Measurements from ENCODE around the gene SYNGR3. TPM values are rescaled to one million over a fixed set of nuclear protein-coding genes. Genes with fewer than 3 reads are reported as not detected.

The SYNGR3 gene
- total RNA-seq, 1 experiment from 2014 or later, result 11.9 TPM

DNA sequence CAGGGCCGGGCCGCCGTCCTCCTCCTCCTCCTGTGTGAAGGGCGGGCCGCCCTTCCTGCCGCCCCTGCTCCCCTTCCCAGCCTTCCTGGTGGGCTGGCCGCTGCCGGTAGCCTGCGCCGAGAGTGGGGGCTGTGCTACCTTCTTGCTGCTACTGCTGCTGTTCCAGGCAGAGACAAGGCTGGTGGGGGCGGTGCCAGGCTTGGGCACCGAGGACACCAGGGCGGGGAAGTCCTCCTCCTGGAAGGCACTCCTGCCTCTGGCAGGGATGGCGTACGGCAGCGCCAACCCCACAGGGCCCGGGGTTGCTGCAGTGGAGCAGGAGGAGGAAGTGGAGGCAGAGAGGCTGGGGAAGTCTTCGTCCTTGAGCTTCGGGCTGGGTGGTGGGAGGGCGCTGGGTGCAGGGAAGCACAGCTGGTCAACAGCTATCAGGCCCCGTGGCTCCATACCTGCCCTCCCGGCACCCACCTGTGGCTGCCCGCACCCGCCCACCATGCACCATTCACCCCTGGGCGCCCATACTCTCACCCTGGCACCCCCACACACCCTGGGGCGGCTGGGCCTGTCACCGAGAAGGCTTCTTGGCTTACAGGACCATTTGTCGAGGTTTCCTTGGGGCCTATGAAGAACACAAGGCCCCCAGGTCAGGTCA lies 10.2 kb downstream of the SYNGR3 start:
- Histone ChIP-seq H2AFZ (ENCODE audit: low read length) (no peak overlapping the region), H3K27ac (ENCODE audit: insufficient read length, low read depth, low read length) (no peak overlapping the region), H4K8ac (replicated peaks; ENCODE audit: insufficient read length, low read depth, low read length) (no peak overlapping the region), H3K18ac (ENCODE audit: insufficient read length, low read depth, low read length) (no peak overlapping the region), H2BK5ac (ENCODE audit: insufficient read length, low read length) (no peak overlapping the region), H3K79me1 (ENCODE audit: insufficient read depth, low read depth, low read length, poor library complexity, severe bottlenecking) (peaks cover 3% of the 10 kb centered on the region), H3K4me2 (ENCODE audit: insufficient read depth, insufficient read length, low read length) (no peak overlapping the region), H2AK5ac (ENCODE audit: insufficient read length, low read length) (no peak overlapping the region), H3K4me1 (ENCODE audit: insufficient read depth, low read length) (no peaks in the 10 kb centered on the region), H3K4ac (ENCODE audit: low read depth, low read length) (no peak overlapping the region), H3K23me2 (ENCODE audit: insufficient read length, low read depth, low read length, poor library complexity, severe bottlenecking) (no peaks in the 10 kb centered on the region), H3K14ac (ENCODE audit: insufficient read depth, low read length) (no peak overlapping the region), H2BK20ac (ENCODE audit: low read depth, low read length, poor library complexity, severe bottlenecking) (no peak overlapping the region), H2BK15ac (ENCODE audit: low read depth, low read length) (no peak overlapping the region), H3K9me3 (ENCODE audit: control insufficient read depth, low read depth, low read length) (no peaks in the 10 kb centered on the region), H2BK120ac (ENCODE audit: low read depth, low read length, poor library complexity, severe bottlenecking) (no peak overlapping the region), H2BK12ac (ENCODE audit: insufficient read length, low read depth, low read length) (no peak overlapping the region), H3K56ac (ENCODE audit: insufficient read length, low read depth, low read length) (no peak overlapping the region), H4K5ac (ENCODE audit: insufficient read length, low read depth, low read length) (no peak overlapping the region), H3K79me2 (ENCODE audit: insufficient read depth, low read length) (no peaks in the 10 kb centered on the region), H3K9ac (ENCODE audit: extremely low read depth, insufficient read length, low read length) (no peak overlapping the region), H3K27me3 (ENCODE audit: insufficient read depth, low read length) (no peaks in the 10 kb centered on the region), H3K23ac (ENCODE audit: insufficient read length, low read depth, low read length) (no peak overlapping the region), H4K20me1 (ENCODE audit: control insufficient read depth, insufficient read depth, insufficient read length) (no peaks in the 10 kb centered on the region), H3T11ph (ENCODE audit: low read length) (no peak overlapping the region), H4K91ac (ENCODE audit: insufficient read length, low read depth, low read length) (no peak overlapping the region)
- Mint-ChIP-seq H3K36me3 (ENCODE audit: insufficient read depth in 1 of 3, low read depth in 3 of 3) (peaks cover 18 to 48% (median 44%) of the 10 kb centered on the region in 3 experiments), H3K27ac (no peak overlapping the region), H3K4me3 (no peak overlapping the region), H3K4me1 (peaks cover 4 to 9% of the 10 kb centered on the region in 2 experiments; a peak in 2 of 4 replicates), H3K9me3 (no peaks in the 10 kb centered on the region), H3K27me3 (ENCODE audit: low read depth) (no peaks in the 10 kb centered on the region)
- no CpG with 5 or more reads among the region's 28 CpGs for WGBS (ENCODE audit: extremely low coverage, insufficient read length, low lambda C conversion rate)
- TF ChIP-seq, protein P1, sequence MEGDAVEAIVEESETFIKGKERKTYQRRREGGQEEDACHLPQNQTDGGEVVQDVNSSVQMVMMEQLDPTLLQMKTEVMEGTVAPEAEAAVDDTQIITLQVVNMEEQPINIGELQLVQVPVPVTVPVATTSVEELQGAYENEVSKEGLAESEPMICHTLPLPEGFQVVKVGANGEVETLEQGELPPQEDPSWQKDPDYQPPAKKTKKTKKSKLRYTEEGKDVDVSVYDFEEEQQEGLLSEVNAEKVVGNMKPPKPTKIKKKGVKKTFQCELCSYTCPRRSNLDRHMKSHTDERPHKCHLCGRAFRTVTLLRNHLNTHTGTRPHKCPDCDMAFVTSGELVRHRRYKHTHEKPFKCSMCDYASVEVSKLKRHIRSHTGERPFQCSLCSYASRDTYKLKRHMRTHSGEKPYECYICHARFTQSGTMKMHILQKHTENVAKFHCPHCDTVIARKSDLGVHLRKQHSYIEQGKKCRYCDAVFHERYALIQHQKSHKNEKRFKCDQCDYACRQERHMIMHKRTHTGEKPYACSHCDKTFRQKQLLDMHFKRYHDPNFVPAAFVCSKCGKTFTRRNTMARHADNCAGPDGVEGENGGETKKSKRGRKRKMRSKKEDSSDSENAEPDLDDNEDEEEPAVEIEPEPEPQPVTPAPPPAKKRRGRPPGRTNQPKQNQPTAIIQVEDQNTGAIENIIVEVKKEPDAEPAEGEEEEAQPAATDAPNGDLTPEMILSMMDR (conservative IDR thresholded peaks at IDR 0.05), result no peak
- DNase-seq, result no peak
